A673 (cell line): ENCODE data around the gene SLBP.

Source experiments
- EZH2 ChIP-seq: fragments of 200-600 bp; sonication (generic); IDR thresholded peaks from 2 replicates; pipeline ENCODE4 v1.6.1; 2017; ENCODE audit warnings: borderline replicate concordance, low read depth, mild to moderate bottlenecking, mixed read lengths, antibody characterized with exemption, low read length; ENCODE audit not compliant: poor library complexity, severe bottlenecking
- TF ChIP-seq, protein P1 (sequence below): fragments of 300-800, 200-600 bp; sonication (generic); conservative IDR thresholded peaks from 2 replicates; pipeline ENCODE4 v1.5.1; 2017; ENCODE audit warnings: low read depth, mild to moderate bottlenecking, antibody characterized with exemption, low read length, moderate library complexity, mixed read lengths

- TF ChIP-seq, protein P1, sequence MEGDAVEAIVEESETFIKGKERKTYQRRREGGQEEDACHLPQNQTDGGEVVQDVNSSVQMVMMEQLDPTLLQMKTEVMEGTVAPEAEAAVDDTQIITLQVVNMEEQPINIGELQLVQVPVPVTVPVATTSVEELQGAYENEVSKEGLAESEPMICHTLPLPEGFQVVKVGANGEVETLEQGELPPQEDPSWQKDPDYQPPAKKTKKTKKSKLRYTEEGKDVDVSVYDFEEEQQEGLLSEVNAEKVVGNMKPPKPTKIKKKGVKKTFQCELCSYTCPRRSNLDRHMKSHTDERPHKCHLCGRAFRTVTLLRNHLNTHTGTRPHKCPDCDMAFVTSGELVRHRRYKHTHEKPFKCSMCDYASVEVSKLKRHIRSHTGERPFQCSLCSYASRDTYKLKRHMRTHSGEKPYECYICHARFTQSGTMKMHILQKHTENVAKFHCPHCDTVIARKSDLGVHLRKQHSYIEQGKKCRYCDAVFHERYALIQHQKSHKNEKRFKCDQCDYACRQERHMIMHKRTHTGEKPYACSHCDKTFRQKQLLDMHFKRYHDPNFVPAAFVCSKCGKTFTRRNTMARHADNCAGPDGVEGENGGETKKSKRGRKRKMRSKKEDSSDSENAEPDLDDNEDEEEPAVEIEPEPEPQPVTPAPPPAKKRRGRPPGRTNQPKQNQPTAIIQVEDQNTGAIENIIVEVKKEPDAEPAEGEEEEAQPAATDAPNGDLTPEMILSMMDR = no peak
- TF ChIP-seq EZH2 = no peak
Observed at GRCh38 chr4:1664141-1664540, 48.0 kb downstream of the SLBP start.
